Measurements from ENCODE around the gene TEX30.

Gene TEX30

DNA sequence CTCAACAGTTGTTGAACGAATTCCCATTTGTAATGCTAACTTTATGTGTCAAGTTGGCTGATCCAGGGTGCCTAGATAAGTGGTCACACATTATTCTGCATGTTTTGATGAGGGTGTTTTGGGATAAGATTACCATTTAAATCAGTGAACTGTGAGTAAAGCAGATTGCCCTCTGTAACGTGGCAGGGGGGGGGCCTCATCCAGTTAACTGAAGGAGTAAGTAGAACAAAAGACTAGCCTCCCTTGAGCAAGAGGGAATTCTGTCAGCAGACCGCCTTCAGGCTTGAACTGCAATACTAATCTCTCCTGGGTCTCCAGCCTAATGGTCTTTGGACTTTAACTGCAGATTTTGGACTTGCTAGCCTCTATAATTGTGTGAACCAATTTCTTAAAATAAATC is 4.2 kb upstream of the TEX30 start:
- DNase-seq = no peak

DNA sequence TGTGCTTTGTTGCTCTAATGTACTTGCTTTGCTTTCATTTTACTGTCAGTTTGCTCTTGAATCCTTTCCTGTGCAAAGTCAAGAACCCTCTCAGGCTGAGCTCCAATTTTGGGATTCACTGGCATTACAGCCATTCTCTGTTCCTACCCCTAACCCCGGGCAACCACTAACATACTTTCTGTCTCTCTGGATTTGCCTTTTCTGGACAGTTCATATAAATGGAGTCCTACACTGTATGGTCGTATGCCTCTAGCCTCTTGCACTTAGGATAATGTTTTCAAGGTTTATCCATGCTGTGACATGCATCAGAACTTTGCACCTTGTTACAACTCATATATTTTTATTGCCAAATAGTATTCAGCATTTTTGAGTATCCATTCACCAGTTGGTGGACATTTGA is 2.7 kb upstream of the TEX30 start:
- no peak for DNase-seq

DNA sequence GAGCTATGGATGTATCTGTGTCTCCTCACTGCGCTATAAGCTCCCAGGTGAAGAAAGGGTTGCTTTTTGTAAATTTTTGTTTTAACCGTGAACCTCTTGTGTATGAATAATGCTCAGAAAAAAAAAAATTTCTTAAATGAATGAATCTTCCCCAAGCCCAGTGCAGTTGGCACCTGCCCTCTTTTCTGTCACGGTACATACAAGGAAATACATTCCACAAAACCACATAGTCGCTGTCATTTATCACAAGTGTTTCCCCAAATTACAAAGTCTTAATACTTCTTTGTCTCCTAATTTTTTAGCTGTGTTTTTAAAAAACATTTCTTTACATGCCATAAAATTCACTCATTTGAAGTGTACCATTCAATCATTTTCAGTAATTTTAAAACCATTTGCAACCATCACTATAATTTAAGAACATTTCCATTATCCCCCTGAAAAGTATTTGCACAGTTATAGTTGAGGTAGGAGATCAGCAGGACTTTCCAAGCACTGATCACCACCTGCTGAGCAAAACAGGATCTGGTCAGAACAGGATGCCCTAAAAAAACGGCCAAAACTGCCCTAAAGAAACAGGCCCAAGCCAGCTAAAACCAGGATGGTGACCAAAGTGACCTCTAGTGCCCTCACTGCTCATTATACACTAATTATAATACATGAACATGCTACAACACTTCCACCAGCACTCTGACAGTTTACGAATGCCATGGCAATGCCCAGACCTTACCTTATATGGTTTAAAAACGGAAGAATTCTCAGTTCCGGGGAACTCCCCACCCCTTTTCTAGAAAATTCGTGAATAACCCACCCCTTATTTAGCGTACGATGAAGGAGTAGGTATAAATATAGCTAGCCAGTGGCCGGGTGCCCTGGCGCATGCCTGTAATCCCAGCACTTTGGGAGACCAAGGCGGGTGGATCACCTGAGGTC is 1.3 kb upstream of the TEX30 start:
- no peak for DNase-seq

DNA sequence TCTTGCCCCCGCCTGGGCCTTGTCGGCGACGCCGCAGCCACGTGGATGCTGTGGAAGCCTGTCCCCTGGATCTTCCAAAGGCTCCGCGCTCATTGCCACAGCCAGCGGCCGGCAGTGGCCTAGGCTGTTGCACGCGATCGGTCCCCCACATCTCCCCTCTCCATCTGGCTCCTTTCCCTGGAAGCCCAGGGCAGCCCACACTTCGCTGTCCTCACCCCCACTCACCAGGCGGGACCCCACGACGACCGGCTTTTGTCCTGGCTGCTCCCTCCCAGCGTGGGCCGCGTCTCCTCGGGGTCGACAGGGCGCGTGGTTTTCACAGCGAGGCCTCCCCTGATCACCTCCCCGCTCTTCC is 605 bp upstream of the TEX30 start:
- DNase-seq = no peak

DNA sequence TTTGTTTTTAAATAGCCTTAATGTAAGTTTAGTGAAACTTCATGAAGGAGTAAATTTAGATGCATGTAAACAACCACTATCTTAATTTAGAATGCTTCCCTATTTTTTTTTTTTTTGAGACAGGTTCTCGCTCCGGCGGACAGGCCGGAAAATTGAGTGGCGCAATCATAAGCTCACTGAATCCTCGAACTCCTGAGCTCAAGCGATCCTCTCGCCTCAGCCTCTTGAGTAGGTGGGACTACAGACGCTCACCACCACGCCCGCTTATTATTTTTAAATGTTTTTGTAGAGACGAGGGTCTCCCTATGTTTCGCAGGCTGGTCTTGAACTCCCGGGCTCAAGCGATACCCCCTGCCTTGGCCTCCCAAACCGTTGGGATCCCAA is 1.6 kb downstream of the TEX30 start:
- no peak for DNase-seq

DNA sequence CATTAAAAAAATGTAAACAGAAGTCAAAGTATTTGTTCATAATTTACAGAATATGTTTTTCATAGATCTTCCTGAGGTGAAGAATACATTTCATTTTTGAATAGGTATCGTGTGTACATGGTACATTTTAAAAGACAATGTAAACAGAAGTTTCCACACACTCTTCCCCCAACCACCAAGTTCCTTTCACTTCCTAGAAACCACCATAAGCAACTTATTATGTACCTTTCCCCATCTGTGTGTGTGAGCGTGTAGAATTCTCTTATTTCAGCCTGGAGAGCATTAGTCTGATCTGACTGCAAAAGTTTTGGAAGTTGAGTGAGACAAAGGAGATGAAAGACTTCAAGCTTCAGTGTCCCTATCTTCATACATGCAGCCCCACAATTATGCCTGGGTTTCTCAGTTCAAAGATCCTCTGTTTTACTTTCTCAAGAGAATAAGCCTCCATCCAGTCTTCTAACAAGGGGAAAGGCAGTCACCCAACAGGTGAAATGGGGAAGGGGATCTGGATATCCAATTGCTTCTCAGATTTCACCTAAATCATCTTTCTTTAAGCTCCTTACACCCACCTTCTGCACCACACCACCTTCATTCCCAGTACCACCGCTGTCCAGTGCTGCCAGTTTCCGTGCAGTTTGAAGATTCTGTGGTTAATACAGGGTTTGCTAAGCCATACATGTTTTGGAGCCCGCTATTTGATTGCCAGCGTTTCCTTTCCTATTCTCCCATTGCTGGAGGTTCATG is 2.1 kb downstream of the TEX30 start:
- DNase-seq = no peak

DNA sequence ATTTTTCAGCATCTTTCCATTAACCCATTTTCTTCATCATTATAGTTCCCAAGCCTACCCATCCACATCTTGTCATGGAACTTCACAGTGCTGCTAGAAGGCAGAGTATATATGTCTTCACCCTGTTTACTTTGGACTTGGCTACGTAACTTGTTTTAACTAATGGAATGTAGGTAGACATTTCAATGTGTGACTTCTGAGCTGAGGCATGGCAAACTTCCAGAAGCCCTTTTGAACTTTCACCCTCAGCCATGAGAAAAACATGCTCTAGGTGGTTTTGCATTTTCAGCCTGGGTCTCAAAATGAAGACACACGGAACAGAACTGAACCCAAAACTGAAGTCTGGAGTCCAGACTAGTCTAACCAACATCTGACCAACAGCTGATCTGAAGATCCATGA is 3.2 kb downstream of the TEX30 start:
- no peak for DNase-seq

DNA sequence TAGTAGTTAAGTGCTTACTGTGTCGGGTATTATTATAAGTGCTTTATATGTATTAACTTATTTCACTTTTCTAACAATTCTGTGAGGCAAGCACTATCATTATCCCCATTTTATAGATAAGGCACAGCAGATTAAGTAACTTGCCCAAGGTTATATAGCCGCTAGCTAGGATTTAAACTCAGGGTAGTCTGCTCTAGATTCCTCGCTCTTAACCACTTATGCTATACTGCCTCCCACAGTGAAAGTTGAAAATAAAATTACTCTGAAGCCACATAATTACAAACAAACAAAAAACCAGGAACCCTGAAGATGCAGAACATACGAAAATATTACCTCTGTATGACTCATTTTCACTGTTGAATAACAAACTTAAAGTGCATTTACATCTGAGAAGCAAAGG is 3.9 kb downstream of the TEX30 start:
- DNase-seq = no peak

DNA sequence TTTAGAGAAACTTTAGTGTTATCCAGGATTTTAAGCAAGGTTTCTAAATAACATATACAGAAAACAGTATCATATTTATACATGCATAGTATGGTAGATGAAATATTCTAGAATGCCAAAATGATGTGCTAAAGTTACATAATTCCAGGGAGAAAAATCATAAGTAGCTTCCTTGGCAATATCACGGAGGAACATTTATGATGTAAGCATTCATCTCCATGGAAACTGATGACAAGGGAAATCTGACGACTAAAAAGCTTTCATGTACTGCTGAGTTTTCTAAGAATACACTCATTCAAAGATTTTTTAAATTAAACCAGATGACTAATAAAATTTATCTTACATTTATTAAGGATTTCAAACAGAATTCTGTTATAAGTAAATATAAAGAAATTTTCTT is 4.7 kb downstream of the TEX30 start:
- no peak for DNase-seq

DNA sequence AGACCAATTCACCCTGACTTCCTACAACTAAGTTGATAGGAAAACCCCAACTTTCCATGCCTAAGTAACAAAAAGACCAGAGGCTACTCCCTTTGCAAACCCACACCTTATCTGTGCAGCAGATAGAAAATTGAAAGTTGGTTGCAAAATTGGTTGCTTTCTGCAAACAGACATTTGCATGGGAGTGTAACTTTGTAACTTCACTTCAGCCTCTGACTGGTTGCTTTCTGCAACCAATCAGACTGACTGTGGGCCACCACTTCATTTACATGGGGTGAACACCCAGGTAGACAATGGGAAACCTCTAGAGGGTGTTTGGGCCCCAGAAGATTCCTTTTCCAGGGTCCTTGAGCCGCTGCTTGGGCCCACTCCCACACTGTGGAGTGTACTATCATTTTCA is 9.8 kb downstream of the TEX30 start:
- DNase-seq = no peak

DNA sequence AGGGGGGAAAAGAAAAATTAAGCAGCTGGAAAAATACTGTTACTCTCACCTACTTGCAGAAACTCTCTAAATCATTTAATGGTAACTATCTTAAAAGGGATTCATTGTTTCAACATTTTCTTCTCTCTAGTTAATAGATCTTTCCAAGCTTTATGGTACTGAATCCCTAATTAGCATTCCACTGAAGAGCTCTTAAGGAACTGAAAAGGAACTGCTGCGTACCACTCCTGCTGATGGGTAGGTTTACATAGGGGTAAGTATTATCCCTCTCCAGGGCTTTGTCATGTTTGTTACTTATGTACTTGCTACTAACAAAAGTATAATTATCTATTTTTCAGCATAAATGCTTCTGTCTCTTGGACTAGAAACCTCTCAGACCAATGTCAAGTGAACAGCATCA is 12.5 kb downstream of the TEX30 start:
- DNase-seq = no peak

DNA sequence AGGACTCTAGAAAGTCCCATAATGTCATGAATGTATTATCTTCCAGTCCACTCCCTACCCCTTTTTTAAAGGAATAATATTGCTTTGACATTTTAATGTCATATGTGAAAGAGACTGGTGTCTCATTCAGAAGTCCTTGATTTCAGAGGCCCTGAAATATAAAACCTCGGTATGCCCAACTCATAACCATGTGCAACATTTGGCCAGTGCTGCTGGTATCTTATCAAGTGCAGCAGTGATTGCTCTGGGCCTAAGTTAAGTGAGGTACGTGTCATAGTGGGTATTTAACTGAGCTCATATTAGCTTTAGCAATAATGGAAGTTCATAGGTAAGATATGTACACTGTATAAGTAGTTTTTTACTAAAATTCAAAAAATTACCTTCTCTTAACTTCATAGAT is 14.7 kb downstream of the TEX30 start:
- DNase-seq = no peak

DNA sequence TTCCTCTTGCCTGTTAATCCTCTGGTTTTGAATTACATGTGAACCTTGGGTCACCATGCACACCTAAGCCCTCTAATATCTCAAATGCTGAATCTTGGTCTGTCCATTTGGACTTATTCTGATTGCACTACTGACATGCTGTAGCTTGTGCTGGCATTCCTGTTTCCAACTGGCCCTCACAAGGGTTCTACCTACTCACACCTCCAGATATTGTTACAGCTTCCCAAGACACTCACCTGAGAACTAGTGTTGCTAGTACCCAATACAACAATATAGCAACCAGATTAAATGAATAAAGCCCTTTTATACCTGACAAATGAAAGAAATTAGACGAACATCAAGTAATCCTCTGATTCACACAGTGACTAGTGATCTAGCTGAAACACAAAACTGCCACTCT is 16.6 kb downstream of the TEX30 start:
- DNase-seq = no peak

DNA sequence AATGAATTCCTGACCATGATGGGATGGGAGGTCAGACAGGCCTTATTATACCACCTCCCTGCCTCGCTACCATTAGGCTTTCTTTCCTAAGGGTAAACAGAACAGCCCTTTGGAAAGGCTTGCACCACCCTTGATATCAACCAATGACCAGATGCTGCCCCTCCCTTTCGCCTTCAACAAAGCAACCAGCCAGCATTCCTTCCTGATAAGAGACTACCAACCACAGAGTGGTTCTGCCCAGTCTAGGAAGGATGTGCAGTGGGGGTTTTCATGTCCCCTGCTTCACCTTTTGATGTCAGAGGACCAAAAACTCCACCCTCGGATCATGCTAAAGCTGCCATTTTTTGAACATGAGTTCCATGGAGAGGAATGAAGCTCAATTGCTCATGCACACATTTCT is 21.7 kb downstream of the TEX30 start:
- no peak for DNase-seq

DNA sequence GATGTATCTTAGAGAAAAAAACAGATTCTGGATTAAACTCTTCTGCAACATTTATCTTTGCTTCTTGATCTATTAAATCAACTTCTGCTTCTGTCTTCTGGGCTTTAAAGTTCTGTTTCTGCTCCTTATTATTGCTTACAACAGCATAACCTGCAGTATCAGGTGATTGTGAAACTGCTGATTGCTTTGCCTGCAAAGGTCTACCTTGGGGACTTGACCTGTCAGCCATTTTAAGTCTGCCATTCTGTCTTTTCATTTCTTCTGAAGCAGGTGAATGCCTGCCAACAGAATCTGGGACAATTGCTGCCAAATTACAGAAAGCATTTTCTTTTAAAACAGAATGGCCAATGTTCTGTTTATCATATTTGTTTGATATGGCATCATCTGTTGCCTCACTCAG is 31.1 kb downstream of the TEX30 start:
- no peak for DNase-seq

DNA sequence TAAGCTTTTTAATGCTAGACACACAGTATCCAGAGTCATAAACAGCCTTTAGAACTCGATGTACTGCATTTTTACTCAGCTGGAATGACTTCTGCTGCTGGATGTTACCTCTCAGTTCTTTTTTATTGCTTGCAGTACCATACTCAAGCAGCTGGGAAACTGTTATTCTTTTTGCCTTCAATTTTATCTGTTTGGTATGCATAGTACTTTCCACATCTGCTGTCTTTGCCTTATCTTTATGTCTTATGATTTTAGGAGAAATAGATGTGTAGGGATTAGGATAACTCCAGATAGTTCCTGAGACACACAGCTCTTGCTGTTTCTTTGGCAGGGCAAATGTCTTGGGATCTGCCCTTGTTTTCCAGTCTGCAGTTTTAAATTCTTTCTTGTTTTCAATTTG is 31.5 kb downstream of the TEX30 start:
- DNase-seq = no peak

DNA sequence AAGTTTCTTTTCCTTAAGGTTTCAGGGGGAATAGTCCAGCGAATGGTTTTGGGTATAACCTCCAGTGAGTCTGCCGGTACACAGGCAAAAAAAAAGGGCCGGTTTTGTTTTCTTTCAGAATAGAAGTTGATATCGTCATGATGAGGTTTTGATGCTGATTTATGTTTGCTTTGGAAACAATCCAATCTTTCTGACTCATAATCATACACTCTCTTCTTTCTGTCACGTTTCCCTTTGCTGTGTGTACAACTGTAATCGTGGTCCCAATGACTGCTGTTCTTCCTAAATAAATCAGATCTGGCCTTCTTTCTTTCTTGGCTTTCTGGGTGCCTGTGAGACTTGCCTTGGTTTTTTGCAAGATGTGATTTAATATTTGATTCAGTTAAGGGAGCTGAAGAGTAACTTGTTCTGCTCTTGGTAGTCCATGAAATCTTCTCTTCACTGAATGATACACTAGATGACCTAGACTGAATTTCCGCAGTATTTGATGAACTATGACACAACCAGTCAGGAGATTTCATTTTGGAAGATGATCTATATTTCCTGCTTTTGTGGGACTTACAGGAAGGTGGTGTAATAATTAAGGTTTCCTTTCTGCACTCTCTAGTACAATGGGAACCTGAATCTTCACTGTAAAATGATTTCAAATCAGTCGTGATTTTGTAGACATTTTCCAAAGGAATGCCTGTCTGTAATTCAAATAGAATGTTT is 43.9 kb downstream of the TEX30 start:
- no peak for DNase-seq

DNA sequence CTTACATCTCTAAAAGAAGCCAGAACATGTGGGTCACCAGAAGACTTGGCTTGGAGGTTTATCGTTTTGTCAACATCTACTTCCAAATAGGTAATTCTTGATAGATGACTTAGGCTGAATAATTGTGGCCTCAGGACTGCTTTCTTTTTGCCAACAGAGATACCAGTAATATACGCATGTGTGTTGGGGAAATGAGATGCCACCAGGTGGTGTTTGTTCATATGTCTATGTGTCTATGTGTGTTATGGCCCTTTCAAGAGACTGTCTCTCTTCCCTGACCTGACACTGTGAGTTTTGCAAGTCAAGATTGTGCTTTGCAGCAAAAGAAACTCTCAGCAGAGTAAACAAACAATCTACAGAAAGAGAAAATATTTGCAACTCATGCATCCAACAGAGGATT is 47.2 kb downstream of the TEX30 start:
- no peak for DNase-seq

DNA sequence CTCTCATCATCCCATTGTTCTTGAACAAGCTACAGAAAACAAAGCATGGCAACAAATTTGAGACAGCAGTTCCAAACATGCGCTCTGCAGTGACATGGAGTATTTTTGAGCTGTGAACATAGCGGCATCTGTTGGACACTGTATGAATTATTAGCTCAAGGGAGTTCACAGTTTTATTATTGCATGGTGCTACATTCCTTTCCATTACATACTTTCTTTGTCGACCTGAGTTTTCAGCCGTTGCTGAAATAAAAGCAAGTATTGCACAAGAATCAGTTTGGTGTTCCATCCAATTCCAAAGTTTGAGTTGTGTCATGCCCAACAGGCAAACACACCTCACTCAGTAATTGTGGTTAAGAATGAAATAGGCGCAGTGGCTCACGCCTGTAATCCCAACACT is 48.7 kb downstream of the TEX30 start:
- no peak for DNase-seq

DNA sequence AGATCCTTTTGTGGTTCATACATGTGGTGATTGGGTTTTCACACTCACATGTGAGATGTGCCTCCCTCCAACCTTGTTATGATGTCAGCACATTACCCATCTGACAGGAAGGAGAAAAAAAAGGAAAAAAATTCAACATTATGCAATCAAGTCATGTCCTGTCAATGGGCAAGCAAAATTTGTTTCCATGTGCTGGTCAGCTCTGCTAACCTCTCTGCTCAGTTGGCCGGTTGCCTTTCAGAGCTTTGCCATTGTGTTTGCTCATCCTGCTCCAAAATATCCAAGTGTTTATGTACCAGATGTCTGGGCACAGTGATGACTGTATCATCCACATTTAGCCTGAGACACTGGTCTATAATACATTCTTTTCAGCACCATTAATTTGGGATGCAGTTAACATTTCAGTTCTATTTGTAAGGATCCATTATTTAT is 51.8 kb downstream of the TEX30 start:
- no peak for DNase-seq

DNA sequence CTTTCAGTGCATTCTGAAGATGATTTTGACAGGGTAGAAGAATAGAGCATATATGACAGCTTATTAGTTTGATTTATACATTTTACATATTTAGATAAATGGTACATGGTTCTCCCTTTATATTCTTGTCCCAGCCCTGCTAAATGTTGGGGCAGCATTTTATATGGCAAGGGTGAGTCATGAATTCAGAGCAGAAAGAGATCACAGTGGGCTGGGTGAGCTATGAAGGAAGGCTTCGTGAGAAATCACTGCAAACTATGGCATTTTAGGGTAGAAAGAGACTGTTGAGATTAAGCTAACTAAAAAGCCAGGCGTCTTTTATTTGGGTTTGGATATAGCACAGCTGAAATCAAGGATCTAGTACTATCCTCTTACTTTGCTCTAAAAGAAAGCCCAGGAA is 54.8 kb downstream of the TEX30 start:
- no peak for DNase-seq
